GF-D8 (cell line): ENCODE results near the gene ARPC5.
A peak's percentile ranks its signal among the peaks of the same experiment; 100 is the strongest.

Experiments
- DNase-seq: peaks from one replicate; lab custom pipeline; 2025; lab: John Stamatoyannopoulos, UW

Gene ARPC5

GRCh38 chr1:183586455-183586854, 49.1 kb downstream of the ARPC5 start:
- no peak for DNase-seq

- DNase-seq: no peak
Measured at GRCh38 chr1:183585038-183585437, 50.5 kb downstream of the ARPC5 start.

- DNase-seq: no peak
Measured at GRCh38 chr1:183584147-183584546, 51.4 kb downstream of the ARPC5 start.

- DNase-seq: peak; percentile 56
Measured at GRCh38 chr1:183583466-183583865, 52.1 kb downstream of the ARPC5 start.

GRCh38 chr1:183582021-183582713, 53.4 kb downstream of the ARPC5 start:
- DNase-seq: no peak

GRCh38 chr1:183580281-183580682, 55.3 kb downstream of the ARPC5 start:
- peak; percentile 100 for DNase-seq

- DNase-seq: no peak
Measured at GRCh38 chr1:183578856-183579255, 56.7 kb downstream of the ARPC5 start.

- peak; percentile 65 for DNase-seq
Measured at GRCh38 chr1:183577897-183578465, 57.6 kb downstream of the ARPC5 start.

- no peak for DNase-seq
Measured at GRCh38 chr1:183576537-183576936, 59.0 kb downstream of the ARPC5 start.

GRCh38 chr1:183575606-183576005, 60.0 kb downstream of the ARPC5 start:
- no peak for DNase-seq

- DNase-seq: no peak
Measured at GRCh38 chr1:183572721-183573120, 62.9 kb downstream of the ARPC5 start.

GRCh38 chr1:183571678-183572268, 63.8 kb downstream of the ARPC5 start:
- DNase-seq: no peak
